ENCODE results near the gene MVB12B. TPM values are rescaled to one million over a fixed set of nuclear protein-coding genes. Genes with fewer than 3 reads are reported as not detected.

The MVB12B gene
- total and polyA plus RNA-seq, 2 of the 4 experiments (the other 2 are of a cell fraction) = 2.0 to 4.0 TPM

DNA sequence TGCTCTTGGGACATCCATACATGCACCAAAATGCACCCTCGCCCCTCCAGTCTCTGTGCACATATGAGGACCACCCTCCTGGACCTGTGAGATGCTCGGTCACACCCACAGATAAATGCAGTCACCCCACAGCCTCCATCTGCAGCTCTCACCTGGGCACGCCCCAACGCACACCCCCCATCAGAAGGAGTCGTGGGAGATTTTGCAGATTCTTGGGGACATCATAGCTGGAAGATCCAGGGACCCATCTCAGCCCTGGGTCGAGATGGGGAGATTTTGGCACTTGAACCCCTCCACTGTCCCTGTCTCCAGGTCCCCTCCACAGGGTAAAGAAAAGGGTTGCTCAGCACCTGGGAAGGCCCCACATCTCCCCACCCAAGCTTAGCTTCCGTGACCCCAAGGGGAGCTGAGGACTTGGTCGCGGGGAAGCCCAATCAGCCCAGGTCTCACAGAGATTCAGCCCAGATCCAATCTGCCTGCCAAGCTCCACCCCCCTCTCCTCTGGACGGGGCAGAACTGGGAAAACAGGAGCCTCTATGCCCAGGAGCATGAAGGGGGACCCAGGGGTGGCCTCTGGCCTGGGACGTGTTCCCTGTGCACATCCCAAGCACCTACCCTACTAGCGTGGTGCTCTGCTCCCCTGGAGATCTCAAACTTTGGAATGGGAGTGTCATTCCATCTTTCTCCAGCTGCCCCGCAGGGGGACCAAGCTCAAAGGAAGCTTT is 197.9 kb downstream of the MVB12B start:
- ATAC-seq (ENCODE audit: low read depth) (no peak), DNase-seq (no peak)
- Histone ChIP-seq H4K20me1 (ENCODE audit: insufficient read depth, low read length) (no peaks in the 10 kb centered on the region), H3K56ac (ENCODE audit: extremely low read depth, insufficient read depth, low read length) (no peak overlapping the region), H3K4me3 (ENCODE audit: insufficient read depth, low read depth, low read length) (no peak overlapping the region), H3K9me1 (ENCODE audit: insufficient read depth, low read length) (no peaks in the 10 kb centered on the region), H3K79me1 (ENCODE audit: low read depth in 1 of 2, low read length in 2 of 2) (no peaks in the 10 kb centered on the region), H2BK15ac (ENCODE audit: low read depth, low read length) (no peak overlapping the region), H3K4me2 (ENCODE audit: low read depth, low read length) (no peak overlapping the region), H3K27ac (ENCODE audit: insufficient read depth, low read length) (no peak overlapping the region), H2AK5ac (ENCODE audit: low read depth, low read length) (no peak overlapping the region), H3K18ac (ENCODE audit: low read depth, low read length) (no peak overlapping the region), H2BK120ac (ENCODE audit: low read depth, low read length) (no peak overlapping the region), H2BK20ac (ENCODE audit: low read depth, low read length) (no peak overlapping the region), H4K5ac (ENCODE audit: low read depth, low read length) (no peak overlapping the region), H3K23ac (ENCODE audit: low read depth, low read length) (no peak overlapping the region), H3K27me3 (ENCODE audit: control insufficient read depth, insufficient read depth, low read length) (peaks cover 86% of the 10 kb centered on the region), H3K4me1 (ENCODE audit: control insufficient read depth, insufficient read depth, low read length) (no peaks in the 10 kb centered on the region), H3K4ac (ENCODE audit: low read depth, low read length) (no peak overlapping the region), H3K9ac (ENCODE audit: low read depth, low read length) (no peak overlapping the region), H2BK5ac (ENCODE audit: low read depth, low read length, poor library complexity, severe bottlenecking) (no peak overlapping the region), H2AFZ (replicated peaks; ENCODE audit: low read length, poor library complexity) (no peak overlapping the region), H4K91ac (ENCODE audit: insufficient read depth, low read depth, low read length) (no peak overlapping the region), H4K8ac (ENCODE audit: low read depth in 2 of 2, low read length in 2 of 2) (no peak overlapping the region), H3K14ac (replicated peaks; ENCODE audit: low read depth, low read length) (no peak overlapping the region), H2AK9ac (replicated peaks; ENCODE audit: low read depth, low read length, poor library complexity) (no peak overlapping the region), H3K36me3 (ENCODE audit: control insufficient read depth, insufficient read depth, low read length) (no peaks in the 10 kb centered on the region), H3K9me3 (ENCODE audit: control insufficient read depth, insufficient read depth, low read length) (no peaks in the 10 kb centered on the region)
- dilution Hi-C loops (cut with HindIII; ENCODE audit: low sequenced_read_pairs, unreplicated experiment) = no loop called here
- 100% methylated on average over 1 of the region's 13 CpGs; no CpG with 5 or more reads in 1 of the 2 experiments for WGBS, 2 experiments (ENCODE audit: extremely low coverage in 2 of 2, insufficient read length in 1 of 2)
- no TSS peak for BruUV-seq (replicated peaks)
- TF ChIP-seq BHLHE40 (IDR thresholded peaks at IDR 0.05; ENCODE audit: low read depth, low read length) = no peak
- no peak for TF ChIP-seq FOS (IDR thresholded peaks at IDR 0.05; ENCODE audit: low read depth, low read length)
- no peak for TF ChIP-seq CEBPB (IDR thresholded peaks at IDR 0.05; ENCODE audit: low read depth, low read length)
- TF ChIP-seq MAFK (IDR thresholded peaks at IDR 0.05; ENCODE audit: low read depth, low read length) = no peak
- TF ChIP-seq RAD21 (IDR thresholded peaks at IDR 0.05; ENCODE audit: low read length) = no peak
- TF ChIP-seq POLR2A (IDR thresholded peaks at IDR 0.05; ENCODE audit: low read depth, low read length) = no peak
- no peak for TF ChIP-seq MXI1 (IDR thresholded peaks at IDR 0.05; ENCODE audit: borderline replicate concordance, low read depth, low read length)
- no peak for TF ChIP-seq SMC3 (IDR thresholded peaks at IDR 0.05; ENCODE audit: low read depth, low read length)
- TF ChIP-seq MAZ (IDR thresholded peaks at IDR 0.05; ENCODE audit: borderline replicate concordance, low read depth, low read length) = no peak
- in situ Hi-C loops (cut with MboI; ENCODE audit: low sequenced_read_pairs) = no loop called here
- CTCF ChIA-PET = no interaction called here
- intact Hi-C loops (cut with micrococcal nuclease) = loop anchor here (10.0 kb wide), 1 partner anchor 350 kb away; no protein-coding TSS in a partner anchor
- POLR2A ChIA-PET (ENCODE audit: unreplicated experiment) = no interaction called here
